Kidney epithelial cell (primary cell): ENCODE data around the gene ALPP. TPM values are rescaled to one million over a fixed set of nuclear protein-coding genes. Genes with fewer than 3 reads are reported as not detected.
"Not testable (repeated sequence)": the region's sequence is repeated elsewhere in the genome, so short reads cannot be mapped to it uniquely, and the experiment has no call there.

ENCODE experiments used
- DNase-seq: peaks from one replicate; pipeline ENCODE4 v3.0.0-alpha.2; 2010; ENCODE audit warnings: low read depth
- H3K27me3 ChIP-seq: 2 replicates; pipeline ENCODE4 v1.6.0; 2011; ENCODE audit warnings: low read length; ENCODE audit not compliant: control insufficient read depth, insufficient read depth
- H3K36me3 ChIP-seq: 2 replicates; pipeline ENCODE4 v1.5.1; 2011; ENCODE audit warnings: low read length; ENCODE audit not compliant: control insufficient read depth, insufficient read depth
- H3K4me3 ChIP-seq: 2 replicates; pipeline ENCODE4 v1.5.1; 2011; ENCODE audit warnings: low read depth, mild to moderate bottlenecking, control low read depth, low read length
- CTCF ChIP-seq: IDR thresholded peaks from 2 replicates; pipeline ENCODE4 v1.5.1; 2011; ENCODE audit warnings: mild to moderate bottlenecking, moderate library complexity, low read length, control low read depth, inconsistent platforms; ENCODE audit not compliant: insufficient read depth, poor library complexity, severe bottlenecking
- total RNA-seq: library from RNA; depleted of rRNA; stranded (reverse); fragments of >200 nt; gene quantifications from 2 replicates; pipeline ENCODE4 v1.2.3, GENCODE V29; 2015

ALPP gene
- total RNA-seq, 1 donor from 2014 or later = not detected

GRCh38 chr2:232389327-232389726, 10.8 kb downstream of the ALPP start:
- Histone ChIP-seq H3K27me3 (peaks cover 46% of the 10 kb centered on the region), H3K36me3 (no peaks in the 10 kb centered on the region), H3K4me3 (no peak overlapping the region)
- no peak for TF ChIP-seq CTCF
- no peak for DNase-seq

- H3K36me3 ChIP-seq = no peaks in the 10 kb centered on the region
- no peak for DNase-seq
- H3K27me3 ChIP-seq = peaks cover 40% of the 10 kb centered on the region
- no peak overlapping the region for H3K4me3 ChIP-seq
- TF ChIP-seq CTCF = no peak
Measured at GRCh38 chr2:232390661-232391060, 12.1 kb downstream of the ALPP start.

GRCh38 chr2:232393556-232393955, 15.0 kb downstream of the ALPP start:
- Histone ChIP-seq H3K4me3 (no peak overlapping the region), H3K27me3 (peaks cover 11% of the 10 kb centered on the region), H3K36me3 (no peaks in the 10 kb centered on the region)
- TF ChIP-seq CTCF = no peak
- DNase-seq = no peak

DNA sequence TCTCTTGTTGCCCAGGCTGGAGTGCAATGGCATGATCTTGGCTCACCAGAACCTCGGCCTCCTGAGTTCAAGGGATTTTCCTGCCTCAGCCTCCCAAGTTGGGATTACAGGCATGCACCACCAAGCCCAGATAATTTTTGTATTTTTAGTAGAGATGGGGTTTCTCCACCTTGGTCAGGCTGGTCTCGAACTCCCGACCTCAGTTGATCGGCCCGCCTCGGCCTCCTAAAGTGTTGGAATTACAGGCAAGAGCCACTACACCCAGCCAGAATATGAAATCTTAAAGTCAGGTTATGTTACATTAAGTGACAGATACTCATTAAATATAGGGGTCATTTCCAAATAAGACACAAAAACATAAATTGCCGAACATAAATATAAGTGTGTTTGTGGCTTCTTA, 15.9 kb downstream of the ALPP start:
- H3K4me3 ChIP-seq, H3K36me3 ChIP-seq, DNase-seq, H3K27me3 ChIP-seq: not testable (repeated sequence)

GRCh38 chr2:232395586-232395985, 17.0 kb downstream of the ALPP start:
- H3K36me3 ChIP-seq = no peaks in the 10 kb centered on the region
- no peaks in the 10 kb centered on the region for H3K27me3 ChIP-seq
- no peak overlapping the region for H3K4me3 ChIP-seq
- no peak for TF ChIP-seq CTCF
- no peak for DNase-seq

GRCh38 chr2:232396683-232397082, 18.1 kb downstream of the ALPP start:
- Histone ChIP-seq H3K36me3 (no peaks in the 10 kb centered on the region), H3K27me3 (no peaks in the 10 kb centered on the region), H3K4me3 (no peak overlapping the region)
- no peak for DNase-seq
- TF ChIP-seq CTCF = no peak
